ENCODE data around the gene AVPR2.

DNA sequence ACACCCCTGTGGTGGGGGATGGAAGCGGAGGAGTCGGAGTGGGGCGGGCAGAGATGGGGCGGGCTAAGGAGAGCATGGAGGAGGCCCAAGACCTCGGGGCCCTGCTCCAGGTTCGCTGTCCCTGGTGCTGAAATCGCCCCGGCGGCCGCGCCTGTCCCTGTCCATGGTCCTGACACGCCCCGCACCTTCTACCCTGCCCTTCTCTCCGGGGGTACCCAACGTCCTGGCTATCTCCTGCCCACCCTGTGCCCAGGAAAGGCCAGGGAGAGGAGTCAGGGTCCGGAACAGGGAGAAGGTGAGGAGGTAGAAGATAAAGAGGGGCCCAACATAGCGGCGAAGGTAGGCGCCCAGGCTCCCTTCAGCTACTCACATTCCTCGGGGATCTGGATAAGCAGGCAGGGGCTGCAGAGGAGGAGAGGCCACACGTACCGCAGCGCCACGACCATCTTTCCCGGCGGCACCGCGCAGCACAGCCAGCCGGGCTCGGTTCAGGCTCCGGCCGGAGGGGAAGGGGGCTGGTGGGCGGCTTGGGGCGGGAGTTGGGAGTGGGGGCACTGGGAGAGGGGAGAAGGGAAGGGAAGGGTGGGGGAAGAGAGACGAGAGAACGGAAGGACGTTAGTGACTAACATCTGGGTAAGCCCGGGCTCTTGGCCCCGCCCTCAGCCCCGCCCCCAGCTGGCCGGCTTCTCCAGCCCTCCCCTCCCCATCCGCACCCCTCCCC is 28.9 kb upstream of the AVPR2 start:
- TF ChIP-seq, protein P1, sequence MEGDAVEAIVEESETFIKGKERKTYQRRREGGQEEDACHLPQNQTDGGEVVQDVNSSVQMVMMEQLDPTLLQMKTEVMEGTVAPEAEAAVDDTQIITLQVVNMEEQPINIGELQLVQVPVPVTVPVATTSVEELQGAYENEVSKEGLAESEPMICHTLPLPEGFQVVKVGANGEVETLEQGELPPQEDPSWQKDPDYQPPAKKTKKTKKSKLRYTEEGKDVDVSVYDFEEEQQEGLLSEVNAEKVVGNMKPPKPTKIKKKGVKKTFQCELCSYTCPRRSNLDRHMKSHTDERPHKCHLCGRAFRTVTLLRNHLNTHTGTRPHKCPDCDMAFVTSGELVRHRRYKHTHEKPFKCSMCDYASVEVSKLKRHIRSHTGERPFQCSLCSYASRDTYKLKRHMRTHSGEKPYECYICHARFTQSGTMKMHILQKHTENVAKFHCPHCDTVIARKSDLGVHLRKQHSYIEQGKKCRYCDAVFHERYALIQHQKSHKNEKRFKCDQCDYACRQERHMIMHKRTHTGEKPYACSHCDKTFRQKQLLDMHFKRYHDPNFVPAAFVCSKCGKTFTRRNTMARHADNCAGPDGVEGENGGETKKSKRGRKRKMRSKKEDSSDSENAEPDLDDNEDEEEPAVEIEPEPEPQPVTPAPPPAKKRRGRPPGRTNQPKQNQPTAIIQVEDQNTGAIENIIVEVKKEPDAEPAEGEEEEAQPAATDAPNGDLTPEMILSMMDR (IDR thresholded peaks at IDR 0.05) = no peak
- TF ChIP-seq, protein P2, sequence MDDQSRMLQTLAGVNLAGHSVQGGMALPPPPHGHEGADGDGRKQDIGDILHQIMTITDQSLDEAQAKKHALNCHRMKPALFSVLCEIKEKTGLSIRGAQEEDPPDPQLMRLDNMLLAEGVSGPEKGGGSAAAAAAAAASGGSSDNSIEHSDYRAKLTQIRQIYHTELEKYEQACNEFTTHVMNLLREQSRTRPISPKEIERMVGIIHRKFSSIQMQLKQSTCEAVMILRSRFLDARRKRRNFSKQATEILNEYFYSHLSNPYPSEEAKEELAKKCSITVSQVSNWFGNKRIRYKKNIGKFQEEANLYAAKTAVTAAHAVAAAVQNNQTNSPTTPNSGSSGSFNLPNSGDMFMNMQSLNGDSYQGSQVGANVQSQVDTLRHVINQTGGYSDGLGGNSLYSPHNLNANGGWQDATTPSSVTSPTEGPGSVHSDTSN (IDR thresholded peaks at IDR 0.05) = no peak
- no peak for TF ChIP-seq MYC (IDR thresholded peaks at IDR 0.05; ENCODE audit: borderline replicate concordance, low read length)
- TF ChIP-seq RAD21 (conservative IDR thresholded peaks at IDR 0.05 in 1 of 2, IDR thresholded peaks at IDR 0.05 in 1 of 2) = no peak
- no peak for TF ChIP-seq KDM5A (IDR thresholded peaks at IDR 0.05)
- TF ChIP-seq, protein P3, sequence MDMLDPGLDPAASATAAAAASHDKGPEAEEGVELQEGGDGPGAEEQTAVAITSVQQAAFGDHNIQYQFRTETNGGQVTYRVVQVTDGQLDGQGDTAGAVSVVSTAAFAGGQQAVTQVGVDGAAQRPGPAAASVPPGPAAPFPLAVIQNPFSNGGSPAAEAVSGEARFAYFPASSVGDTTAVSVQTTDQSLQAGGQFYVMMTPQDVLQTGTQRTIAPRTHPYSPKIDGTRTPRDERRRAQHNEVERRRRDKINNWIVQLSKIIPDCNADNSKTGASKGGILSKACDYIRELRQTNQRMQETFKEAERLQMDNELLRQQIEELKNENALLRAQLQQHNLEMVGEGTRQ (IDR thresholded peaks at IDR 0.05) = no peak
- TF ChIP-seq, protein P4, sequence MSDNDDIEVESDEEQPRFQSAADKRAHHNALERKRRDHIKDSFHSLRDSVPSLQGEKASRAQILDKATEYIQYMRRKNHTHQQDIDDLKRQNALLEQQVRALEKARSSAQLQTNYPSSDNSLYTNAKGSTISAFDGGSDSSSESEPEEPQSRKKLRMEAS (IDR thresholded peaks at IDR 0.05) = no peak
- no peak for TF ChIP-seq RARB (CRISPR knock-in tag; IDR thresholded peaks at IDR 0.05)
- TF ChIP-seq MAZ (IDR thresholded peaks at IDR 0.05; ENCODE audit: borderline replicate concordance, low read depth, low read length) = no peak
- no peak for TF ChIP-seq CEBPB (IDR thresholded peaks at IDR 0.05)
- no peak for TF ChIP-seq NPAS2 (CRISPR knock-in tag; IDR thresholded peaks at IDR 0.05; ENCODE audit: borderline replicate concordance)
- TF ChIP-seq PHF8 (IDR thresholded peaks at IDR 0.05; ENCODE audit: borderline replicate concordance, low read depth) = no peak
- no peak for TF ChIP-seq RCOR1 (IDR thresholded peaks at IDR 0.05; ENCODE audit: low read depth, low read length)
- TF ChIP-seq SREBF2 (IDR thresholded peaks at IDR 0.05) = no peak
